Measurements from ENCODE around the gene PHB1.
A peak's percentile ranks its signal among the peaks of the same experiment; 100 is the strongest.

- TF ChIP-seq CTCF (IDR thresholded peaks at IDR 0.05): no peak
- 0 out of 2 replicates have a peak, but pooled peaks have one; percentile 29 for TF ChIP-seq SIN3A (IDR thresholded peaks at IDR 0.05; ENCODE audit: borderline replicate concordance, insufficient read depth, low read depth, low read length)
These were observed 53.4 kb downstream of the PHB1 start for GRCh38 chr17:49361129-49361901.
